Esophagus squamous epithelium (tissue), 5 donors: Measurements from ENCODE around the gene PTMS. TPM values are rescaled to one million over a fixed set of nuclear protein-coding genes. Genes with fewer than 3 reads are reported as not detected.

Experiments used
- DNase-seq: peaks from one replicate; lab custom pipeline; 2025; lab: John Stamatoyannopoulos, UW
- H3K27ac ChIP-seq, 4 donors: fragments of 200-600 bp; sonication (generic); one replicate each; pipeline ENCODE4 v1.5.1; 2016 to 2019; ENCODE audit warnings: mild to moderate bottlenecking in 1 of 4
- H3K27me3 ChIP-seq, 4 donors: fragments of 200-600 bp; sonication (generic); 1 replicate in 3 of 4; 2 replicates in 1 of 4; pipeline versions ENCODE4 v1.5.1 to v1.6.0; 2017 to 2021; ENCODE audit warnings: antibody characterized with exemption in 1 of 4
- H3K36me3 ChIP-seq, 3 donors: fragments of 200-600 bp; sonication (generic); one replicate each; pipeline ENCODE4 v1.5.1; 2016 to 2019
- H3K4me1 ChIP-seq, 3 donors: fragments of 200-600 bp; sonication (generic); one replicate each; pipeline ENCODE4 v1.5.1; 2017 to 2019
- H3K4me3 ChIP-seq, 4 donors: fragments of 200-600 bp; sonication (generic); 1 replicate in 3 of 4; 2 replicates in 1 of 4; pipeline ENCODE4 v1.5.1; 2016 to 2019; ENCODE audit warnings: mild to moderate bottlenecking in 2 of 4, moderate library complexity in 1 of 4
- H3K9me3 ChIP-seq, 3 donors: fragments of 200-600 bp; sonication (generic); one replicate each; pipeline ENCODE4 v1.5.1; 2016 to 2019
- POLR2A ChIP-seq, 4 donors: fragments of 450-650 bp; IDR thresholded peaks; one replicate each; pipeline ENCODE4 v1.6.1; 2017; ENCODE audit warnings: antibody characterized with exemption in 4 of 4, mild to moderate bottlenecking in 4 of 4, moderate library complexity in 3 of 4
- WGBS, 2 donors: methylation state at CpG; one replicate each; pipeline ENCODE4 v1.1.5; 2018; 5-methylcytosine and 5-hydroxymethylcytosine counted together
- intact Hi-C: fragments of 100-400 bp; cut with DNase I; formaldehyde crosslinking; loops from one replicate; pipeline ENCODE4 v1.15.0; 2022
- total RNA-seq, 4 donors: library from RNA; depleted of rRNA; stranded (reverse); fragments of >200 nt; gene quantifications; one replicate each; pipeline ENCODE4 v1.1.0, GENCODE V29; 2016
- TF ChIP-seq, protein P1 (sequence below), 6 experiments: fragments of 450-650 bp in 4 of 6; fragments of 200-600 bp in 2 of 6; sonication (generic) in 2 of 6; IDR thresholded peaks; one replicate each; pipeline ENCODE4 v1.5.1; 2016 to 2019; ENCODE audit warnings: antibody characterized with exemption in 6 of 6, mild to moderate bottlenecking in 4 of 6, moderate library complexity in 4 of 6
- donor health status: DM: yes; HTN: yes; CAD: no.

The PTMS gene
- total RNA-seq, 4 donors from 2014 or later, result 78.2 to 149 (median 123) TPM

DNA sequence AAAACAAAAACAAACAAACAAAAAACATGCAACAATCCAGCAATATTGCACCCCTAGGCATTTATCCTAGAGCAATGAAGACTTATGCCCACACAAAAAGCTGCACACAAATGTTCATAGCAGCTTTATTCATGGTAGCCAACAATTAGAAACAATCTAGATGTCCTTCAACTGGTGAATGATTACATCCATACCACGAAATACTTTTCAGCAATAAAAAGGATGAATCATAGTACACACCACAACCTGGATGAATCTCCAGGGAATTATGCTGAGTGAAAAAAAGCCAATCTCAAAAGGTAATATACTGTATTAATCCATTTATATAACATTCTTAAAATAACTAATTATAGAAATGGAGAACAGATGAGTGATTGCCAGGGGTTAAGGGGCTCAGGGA is 41.0 kb downstream of the PTMS start:
- H3K4me3 ChIP-seq, result no peak overlapping the region
- no peaks in the 10 kb centered on the region for H3K27me3 ChIP-seq
- H3K4me1 ChIP-seq, result no peaks in the 10 kb centered on the region
- no peaks in the 10 kb centered on the region for H3K9me3 ChIP-seq
- no peak for TF ChIP-seq POLR2A (IDR thresholded peaks at IDR 0.05)
- TF ChIP-seq, protein P1, sequence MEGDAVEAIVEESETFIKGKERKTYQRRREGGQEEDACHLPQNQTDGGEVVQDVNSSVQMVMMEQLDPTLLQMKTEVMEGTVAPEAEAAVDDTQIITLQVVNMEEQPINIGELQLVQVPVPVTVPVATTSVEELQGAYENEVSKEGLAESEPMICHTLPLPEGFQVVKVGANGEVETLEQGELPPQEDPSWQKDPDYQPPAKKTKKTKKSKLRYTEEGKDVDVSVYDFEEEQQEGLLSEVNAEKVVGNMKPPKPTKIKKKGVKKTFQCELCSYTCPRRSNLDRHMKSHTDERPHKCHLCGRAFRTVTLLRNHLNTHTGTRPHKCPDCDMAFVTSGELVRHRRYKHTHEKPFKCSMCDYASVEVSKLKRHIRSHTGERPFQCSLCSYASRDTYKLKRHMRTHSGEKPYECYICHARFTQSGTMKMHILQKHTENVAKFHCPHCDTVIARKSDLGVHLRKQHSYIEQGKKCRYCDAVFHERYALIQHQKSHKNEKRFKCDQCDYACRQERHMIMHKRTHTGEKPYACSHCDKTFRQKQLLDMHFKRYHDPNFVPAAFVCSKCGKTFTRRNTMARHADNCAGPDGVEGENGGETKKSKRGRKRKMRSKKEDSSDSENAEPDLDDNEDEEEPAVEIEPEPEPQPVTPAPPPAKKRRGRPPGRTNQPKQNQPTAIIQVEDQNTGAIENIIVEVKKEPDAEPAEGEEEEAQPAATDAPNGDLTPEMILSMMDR (IDR thresholded peaks at IDR 0.05), result no peak
- no peak overlapping the region for H3K27ac ChIP-seq
- WGBS, 2 donors, result 20 to 55% methylated on average over 1 of the region's 1 CpG
- intact Hi-C loops, result no loop called here
- no peaks in the 10 kb centered on the region for H3K36me3 ChIP-seq
- no peak for DNase-seq

DNA sequence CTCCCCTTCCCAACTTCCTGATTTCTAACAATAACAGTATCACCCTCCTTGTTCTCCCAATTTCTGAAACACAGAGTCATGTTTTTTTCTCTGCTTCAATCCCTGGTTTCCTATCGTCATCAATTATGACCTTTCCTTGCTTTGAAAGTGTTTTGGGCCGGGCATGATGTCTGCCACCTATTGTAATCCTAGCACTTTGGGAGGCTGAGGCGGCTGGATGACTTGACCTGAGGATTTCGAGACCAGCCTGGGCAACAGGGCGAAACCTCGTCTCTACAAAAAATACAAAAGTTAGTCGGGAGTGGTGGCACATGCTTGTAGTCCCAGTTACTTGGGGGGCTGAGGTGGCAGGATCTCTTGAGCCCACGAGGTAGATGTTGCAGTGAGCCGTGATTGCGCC is 42.9 kb downstream of the PTMS start:
- no peak for DNase-seq
- no peaks in the 10 kb centered on the region for H3K4me1 ChIP-seq
- no peak for TF ChIP-seq POLR2A (IDR thresholded peaks at IDR 0.05)
- TF ChIP-seq, protein P1 (IDR thresholded peaks at IDR 0.05), result no peak
- no peaks in the 10 kb centered on the region for H3K36me3 ChIP-seq
- H3K27ac ChIP-seq, result no peak overlapping the region
- no peak overlapping the region for H3K4me3 ChIP-seq
- H3K27me3 ChIP-seq, result peaks cover 0 to 5% (median 0%) of the 10 kb centered on the region in 4 donors
- 75 to 78% methylated on average over 5 to 6 of the region's 10 CpGs for WGBS, 2 donors
- intact Hi-C loops, result no loop called here
- no peaks in the 10 kb centered on the region for H3K9me3 ChIP-seq

DNA sequence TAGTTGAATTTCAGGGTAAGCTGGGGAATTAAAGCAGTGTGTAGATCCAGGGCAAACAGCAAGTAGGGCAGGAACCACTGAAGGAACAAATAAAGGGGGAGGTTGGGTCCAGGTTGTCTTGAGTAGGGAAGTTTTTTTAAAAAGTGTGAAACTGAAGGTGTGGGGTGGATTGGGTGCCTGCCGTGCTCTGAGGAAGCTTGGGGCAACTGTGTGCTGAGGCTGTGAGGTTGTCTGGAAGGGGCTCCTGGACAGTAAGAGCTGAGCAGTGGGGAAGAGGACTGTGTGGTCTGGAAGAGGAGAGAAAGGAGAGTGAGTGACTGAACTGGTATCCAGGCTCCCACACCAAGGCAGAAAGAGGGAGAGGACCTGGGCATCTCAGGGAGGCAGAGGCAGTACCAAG is 44.6 kb downstream of the PTMS start:
- no peak for DNase-seq
- WGBS, 2 donors, result 80 to 84% methylated on average over 1 of the region's 1 CpG

DNA sequence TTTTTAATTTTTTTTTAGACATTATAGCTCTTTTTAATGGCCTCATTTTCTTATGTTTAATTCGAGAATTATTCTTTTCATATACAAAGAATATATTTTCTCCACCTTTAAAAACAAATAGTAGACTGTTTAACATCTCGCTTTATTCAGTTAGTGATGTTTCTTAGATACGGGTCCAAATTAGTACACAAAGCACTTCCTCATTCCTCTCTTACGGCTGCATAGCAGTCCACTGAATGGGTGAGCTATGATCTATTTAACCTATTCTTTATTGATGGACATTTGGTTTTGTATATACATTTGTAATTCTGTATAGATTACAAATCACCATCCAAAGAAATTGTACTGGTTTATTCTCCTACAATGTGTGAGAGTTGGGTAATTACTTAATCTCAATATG is 47.2 kb downstream of the PTMS start:
- Histone ChIP-seq H3K36me3 (no peaks in the 10 kb centered on the region), H3K9me3 (no peaks in the 10 kb centered on the region), H3K27me3 (peaks cover 0 to 14% (median 0%) of the 10 kb centered on the region in 4 donors), H3K27ac (no peak overlapping the region), H3K4me1 (no peaks in the 10 kb centered on the region), H3K4me3 (no peak overlapping the region)
- intact Hi-C loops, result no loop called here
- TF ChIP-seq, protein P1 (IDR thresholded peaks at IDR 0.05), result no peak
- TF ChIP-seq POLR2A (IDR thresholded peaks at IDR 0.05), result no peak
- no peak for DNase-seq
- WGBS, 2 donors, result 42 to 43% methylated on average over 4 of the region's 4 CpGs

More for the DNA sequence above, 44.6 kb downstream of the PTMS start:
- intact Hi-C loops, result no loop called here
- Histone ChIP-seq H3K27ac (no peak overlapping the region), H3K4me1 (no peaks in the 10 kb centered on the region), H3K36me3 (no peaks in the 10 kb centered on the region), H3K4me3 (no peak overlapping the region), H3K27me3 (peaks cover 0 to 14% (median 0%) of the 10 kb centered on the region in 4 donors), H3K9me3 (no peaks in the 10 kb centered on the region)
- no peak for TF ChIP-seq POLR2A (IDR thresholded peaks at IDR 0.05)

DNA sequence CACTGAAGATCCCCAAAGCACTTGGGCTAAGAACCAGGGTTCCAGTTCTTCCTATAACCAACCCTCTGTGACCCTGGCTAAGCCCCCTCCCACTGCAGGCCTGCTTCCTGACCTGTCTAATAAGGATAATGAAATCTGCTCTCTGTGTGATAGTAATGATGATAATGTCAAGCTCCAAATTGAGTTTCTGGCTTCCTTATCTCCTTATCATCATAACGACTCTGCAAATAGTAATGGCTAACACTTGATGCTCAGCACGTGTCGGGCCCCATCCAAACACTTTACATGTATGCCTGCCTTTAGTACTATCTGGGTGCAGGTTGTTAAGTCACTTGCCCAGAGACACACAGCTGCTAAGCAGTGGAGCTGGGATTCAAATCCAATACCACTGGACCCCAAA is 50.4 kb downstream of the PTMS start:
- 46 to 71% methylated on average over 3 of the region's 3 CpGs for WGBS, 2 donors
- H3K27me3 ChIP-seq, result peaks cover 0 to 31% (median 0%) of the 10 kb centered on the region in 4 donors
- H3K27ac ChIP-seq, result no peak overlapping the region
- no peak for DNase-seq
- H3K9me3 ChIP-seq, result no peaks in the 10 kb centered on the region
- no peaks in the 10 kb centered on the region for H3K36me3 ChIP-seq
- intact Hi-C loops, result no loop called here
- H3K4me3 ChIP-seq, result no peak overlapping the region
- TF ChIP-seq, protein P1 (IDR thresholded peaks at IDR 0.05), result no peak
- TF ChIP-seq POLR2A (IDR thresholded peaks at IDR 0.05), result no peak
- H3K4me1 ChIP-seq, result peaks cover 0 to 9% (median 3%) of the 10 kb centered on the region in 3 donors

DNA sequence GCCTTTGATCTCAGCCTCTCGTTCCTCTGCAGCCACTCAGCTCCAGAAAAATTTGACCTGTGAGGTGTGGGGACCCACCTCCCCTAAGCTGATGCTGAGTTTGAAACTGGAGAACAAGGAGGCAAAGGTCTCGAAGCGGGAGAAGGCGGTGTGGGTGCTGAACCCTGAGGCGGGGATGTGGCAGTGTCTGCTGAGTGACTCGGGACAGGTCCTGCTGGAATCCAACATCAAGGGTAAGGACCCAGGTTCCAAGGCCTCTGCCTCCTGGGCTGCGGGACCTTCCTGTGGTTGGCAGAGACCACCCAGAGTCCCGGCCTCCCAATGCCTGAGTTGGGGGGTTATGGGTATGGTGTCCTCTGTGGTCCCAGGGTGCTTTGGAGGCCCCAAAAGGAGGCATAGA is 50.9 kb downstream of the PTMS start:
- 83 to 89% methylated on average over 3 to 7 of the region's 8 CpGs for WGBS, 2 donors
- Histone ChIP-seq H3K4me3 (no peak overlapping the region), H3K27me3 (peaks cover 0 to 36% (median 0%) of the 10 kb centered on the region in 4 donors), H3K36me3 (no peaks in the 10 kb centered on the region), H3K4me1 (peaks cover 4 to 14% (median 7%) of the 10 kb centered on the region in 3 donors), H3K27ac (no peak overlapping the region), H3K9me3 (no peaks in the 10 kb centered on the region)
- no peak for TF ChIP-seq POLR2A (IDR thresholded peaks at IDR 0.05)
- TF ChIP-seq, protein P1 (IDR thresholded peaks at IDR 0.05), result no peak
- DNase-seq, result no peak
- intact Hi-C loops, result no loop called here
